Endodermal cell (in vitro differentiated cells): Measurements from ENCODE around the gene EYS. TPM values are rescaled to one million over a fixed set of nuclear protein-coding genes. Genes with fewer than 3 reads are reported as not detected.

ENCODE experiments used
- DNase-seq: peaks from one replicate; pipeline ENCODE4 v3.0.0-alpha.2; 2017
- H3K27ac ChIP-seq: 2 replicates; pipeline ENCODE4 v1.5.1; 2013; ENCODE audit warnings: mild to moderate bottlenecking, low read depth, low read length, moderate library complexity
- H3K27me3 ChIP-seq: 2 replicates; pipeline ENCODE4 v1.6.1; 2013; ENCODE audit warnings: mild to moderate bottlenecking, low read length, moderate library complexity; ENCODE audit not compliant: insufficient read depth, control insufficient read depth, poor library complexity, severe bottlenecking
- H3K36me3 ChIP-seq: 2 replicates; pipeline ENCODE4 v1.7.0; 2013; ENCODE audit warnings: mild to moderate bottlenecking, low read length, moderate library complexity; ENCODE audit not compliant: control insufficient read depth, insufficient read depth
- H3K4me1 ChIP-seq: one replicate; pipeline ENCODE4 v1.7.0; 2013; ENCODE audit warnings: low read length; ENCODE audit not compliant: control insufficient read depth, insufficient read depth
- H3K4me3 ChIP-seq: 2 replicates; pipeline ENCODE4 v1.5.1; 2013; ENCODE audit warnings: mild to moderate bottlenecking, low read length, moderate library complexity
- H3K9ac ChIP-seq: 2 replicates; pipeline ENCODE4 v1.6.1; 2013; ENCODE audit warnings: mild to moderate bottlenecking, low read length, moderate library complexity; ENCODE audit not compliant: poor library complexity, severe bottlenecking; ENCODE audit errors: extremely low read depth
- H3K9me3 ChIP-seq: 2 replicates; pipeline ENCODE4 v1.6.1; 2013; ENCODE audit warnings: mild to moderate bottlenecking, low read length, moderate library complexity; ENCODE audit not compliant: control insufficient read depth
- H3K27ac Mint-ChIP-seq: 2 replicates; pipeline ENCODE4 v1.8.0; 2020; ENCODE audit warnings: mixed read lengths
- H3K27me3 Mint-ChIP-seq: 2 replicates; pipeline ENCODE4 v1.8.0; 2021; ENCODE audit warnings: mild to moderate bottlenecking, mixed read lengths; ENCODE audit not compliant: insufficient read depth
- H3K36me3 Mint-ChIP-seq: 2 replicates; pipeline ENCODE4 v1.8.0; 2020; ENCODE audit warnings: low read depth, mixed read lengths
- H3K4me1 Mint-ChIP-seq: 2 replicates; pipeline ENCODE4 v1.8.0; 2020; ENCODE audit warnings: mixed read lengths
- H3K4me3 Mint-ChIP-seq: 2 replicates; pipeline ENCODE4 v1.8.0; 2020; ENCODE audit warnings: mild to moderate bottlenecking, moderate library complexity, mixed read lengths
- H3K9me3 Mint-ChIP-seq: 2 replicates; pipeline ENCODE4 v1.8.0; 2020; ENCODE audit warnings: mild to moderate bottlenecking, mixed read lengths
- WGBS, 2 experiments: methylation state at CpG; one replicate each; pipeline versions ENCODE4 v1.1.5 to v1.1.7; 2013; ENCODE audit warnings: missing lambda C conversion rate in 2 of 2, mixed read lengths in 1 of 2; ENCODE audit not compliant: insufficient coverage in 1 of 2, insufficient read length in 1 of 2; 5-methylcytosine and 5-hydroxymethylcytosine counted together
- total RNA-seq, 2 donors: library from RNA; stranded (reverse); fragmentation: NEBNext Ultra II Directional in 1 of 2; extraction: Animal tissue kit (Norgen Biotek cat#: 25700) in 1 of 2; gene quantifications; 2 replicates in 1 of 2; 3 replicates in 1 of 2; pipeline ENCODE4 v1.2.1, GENCODE V29; 2021
- TF ChIP-seq, protein P1 (sequence below): fragments of 200-600 bp; sonication (generic); conservative IDR thresholded peaks from 2 replicates; pipeline ENCODE4 v1.5.0; 2021; ENCODE audit warnings: antibody characterized with exemption, mild to moderate bottlenecking

EYS gene
- total RNA-seq, 2 donors from 2014 or later, result 0.31 to 0.70 TPM

DNA sequence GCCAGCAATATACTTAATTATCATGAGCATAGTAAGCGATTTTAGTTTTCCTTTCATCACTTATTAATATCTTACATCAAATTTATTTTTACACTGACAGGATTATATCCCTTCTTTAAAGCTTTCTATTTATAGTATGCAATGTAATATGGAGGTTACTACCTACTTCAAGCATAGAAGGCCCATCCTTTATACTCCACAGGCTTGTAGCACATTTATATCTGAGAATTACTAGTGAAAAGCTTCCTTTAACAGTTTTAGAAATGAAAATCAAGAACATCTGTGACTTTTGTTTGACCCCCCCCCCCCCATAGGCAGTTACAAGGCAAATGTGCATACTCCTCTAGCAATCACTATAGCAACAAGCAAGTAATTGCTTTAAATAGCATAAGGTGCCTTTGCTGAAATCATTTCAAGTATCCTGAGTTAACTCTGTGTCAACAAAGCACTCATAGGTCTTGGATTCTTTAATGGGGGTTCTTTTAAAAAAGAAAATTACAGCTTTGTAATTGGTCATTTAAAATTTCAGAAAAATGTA lies 1153.7 kb downstream of the EYS start:
- no peak overlapping the region for H3K27ac Mint-ChIP-seq
- H3K9me3 ChIP-seq, result no peaks in the 10 kb centered on the region
- no peak overlapping the region for H3K4me3 ChIP-seq
- no peaks in the 10 kb centered on the region for H3K36me3 ChIP-seq
- no peak for DNase-seq
- no peaks in the 10 kb centered on the region for H3K27me3 Mint-ChIP-seq
- no peak overlapping the region for H3K4me3 Mint-ChIP-seq
- H3K27me3 ChIP-seq, result no peaks in the 10 kb centered on the region
- peaks cover 14% of the 10 kb centered on the region for H3K9me3 Mint-ChIP-seq
- WGBS, 2 experiments, result 67 to 100% methylated on average over 1 of the region's 1 CpG
- no peaks in the 10 kb centered on the region for H3K4me1 ChIP-seq
- no peak overlapping the region for H3K27ac ChIP-seq
- TF ChIP-seq, protein P1, sequence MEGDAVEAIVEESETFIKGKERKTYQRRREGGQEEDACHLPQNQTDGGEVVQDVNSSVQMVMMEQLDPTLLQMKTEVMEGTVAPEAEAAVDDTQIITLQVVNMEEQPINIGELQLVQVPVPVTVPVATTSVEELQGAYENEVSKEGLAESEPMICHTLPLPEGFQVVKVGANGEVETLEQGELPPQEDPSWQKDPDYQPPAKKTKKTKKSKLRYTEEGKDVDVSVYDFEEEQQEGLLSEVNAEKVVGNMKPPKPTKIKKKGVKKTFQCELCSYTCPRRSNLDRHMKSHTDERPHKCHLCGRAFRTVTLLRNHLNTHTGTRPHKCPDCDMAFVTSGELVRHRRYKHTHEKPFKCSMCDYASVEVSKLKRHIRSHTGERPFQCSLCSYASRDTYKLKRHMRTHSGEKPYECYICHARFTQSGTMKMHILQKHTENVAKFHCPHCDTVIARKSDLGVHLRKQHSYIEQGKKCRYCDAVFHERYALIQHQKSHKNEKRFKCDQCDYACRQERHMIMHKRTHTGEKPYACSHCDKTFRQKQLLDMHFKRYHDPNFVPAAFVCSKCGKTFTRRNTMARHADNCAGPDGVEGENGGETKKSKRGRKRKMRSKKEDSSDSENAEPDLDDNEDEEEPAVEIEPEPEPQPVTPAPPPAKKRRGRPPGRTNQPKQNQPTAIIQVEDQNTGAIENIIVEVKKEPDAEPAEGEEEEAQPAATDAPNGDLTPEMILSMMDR, result no peak
- H3K4me1 Mint-ChIP-seq, result no peaks in the 10 kb centered on the region
- no peak overlapping the region for H3K9ac ChIP-seq
- no peaks in the 10 kb centered on the region for H3K36me3 Mint-ChIP-seq

DNA sequence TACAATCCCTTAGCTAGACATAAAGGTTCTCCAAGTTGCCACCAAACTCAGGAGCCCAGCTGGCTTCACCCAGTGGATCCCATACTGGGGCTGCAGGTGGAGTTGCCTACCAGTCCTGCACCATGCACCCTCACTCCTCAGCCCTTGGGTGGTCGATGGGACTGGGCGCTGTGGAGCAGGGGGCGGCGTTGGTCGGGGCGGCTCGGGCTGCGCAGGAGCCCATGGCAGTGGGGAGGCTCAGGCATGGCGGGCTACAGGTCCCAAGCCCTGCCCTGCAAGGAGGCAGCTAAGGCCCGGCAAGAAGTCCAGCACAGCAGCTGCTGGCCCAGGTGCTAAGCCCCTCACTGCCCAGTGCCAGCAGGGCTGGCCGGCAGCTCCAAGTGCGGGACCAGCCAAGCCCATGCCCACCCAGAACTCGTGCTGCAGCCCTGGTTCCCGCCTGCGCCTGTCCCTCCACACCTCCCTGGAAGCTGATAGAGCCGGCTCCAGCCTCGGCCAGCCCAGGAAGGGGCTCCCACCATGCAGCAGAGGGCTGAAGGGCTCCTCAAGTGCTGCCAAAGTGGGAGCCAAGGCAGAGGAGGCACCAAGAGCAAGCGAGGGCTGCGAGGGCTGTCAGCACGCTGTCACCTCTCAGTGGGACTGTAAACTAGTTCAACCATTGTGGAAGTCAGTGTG lies 1159.3 kb downstream of the EYS start:
- H3K4me1 Mint-ChIP-seq, result no peaks in the 10 kb centered on the region
- Histone ChIP-seq H3K9ac (no peak overlapping the region), H3K27ac (no peak overlapping the region), H3K4me1 (no peaks in the 10 kb centered on the region), H3K27me3 (no peaks in the 10 kb centered on the region), H3K36me3 (no peaks in the 10 kb centered on the region), H3K4me3 (no peak overlapping the region), H3K9me3 (no peaks in the 10 kb centered on the region)
- 93% methylated on average over 3 to 20 of the region's 20 CpGs for WGBS, 2 experiments
- H3K36me3 Mint-ChIP-seq, result no peaks in the 10 kb centered on the region
- H3K27me3 Mint-ChIP-seq, result no peaks in the 10 kb centered on the region
- H3K9me3 Mint-ChIP-seq, result peaks cover 20% of the 10 kb centered on the region
- H3K27ac Mint-ChIP-seq, result no peak overlapping the region
- no peak overlapping the region for H3K4me3 Mint-ChIP-seq
- DNase-seq, result no peak
- TF ChIP-seq, protein P1, result no peak

DNA sequence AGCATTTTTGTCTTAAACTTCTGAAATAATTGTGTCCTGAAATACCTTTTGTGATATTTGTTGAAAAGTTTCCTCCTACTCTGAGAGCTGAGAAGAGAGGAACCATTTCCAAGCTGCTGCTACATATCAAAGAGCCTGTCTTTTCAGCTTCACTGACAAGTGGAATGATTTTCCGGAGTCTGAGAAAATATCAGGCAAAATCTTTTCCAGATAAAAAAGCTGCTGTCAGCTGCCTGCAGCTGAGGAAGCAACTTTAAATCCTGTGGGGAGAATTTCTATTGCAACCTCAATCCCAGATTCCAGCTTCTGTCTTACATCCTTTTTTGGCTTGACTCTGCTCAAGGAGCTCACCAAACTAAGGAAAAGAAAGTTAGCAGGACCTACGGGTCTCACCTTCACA lies 1167.1 kb downstream of the EYS start:
- Mint-ChIP-seq H3K27ac (no peak overlapping the region), H3K27me3 (no peaks in the 10 kb centered on the region)

More for the DNA sequence above, 1167.1 kb downstream of the EYS start:
- Mint-ChIP-seq H3K9me3 (no peaks in the 10 kb centered on the region), H3K36me3 (no peaks in the 10 kb centered on the region), H3K4me1 (no peaks in the 10 kb centered on the region), H3K4me3 (no peak overlapping the region)
- no peak overlapping the region for H3K4me3 ChIP-seq
- no peaks in the 10 kb centered on the region for H3K27me3 ChIP-seq
- H3K9ac ChIP-seq, result no peak overlapping the region
- 97 to 100% methylated on average over 1 to 2 of the region's 2 CpGs for WGBS, 2 experiments
- H3K27ac ChIP-seq, result no peak overlapping the region
- TF ChIP-seq, protein P1, result no peak
- DNase-seq, result no peak
- no peaks in the 10 kb centered on the region for H3K4me1 ChIP-seq
- H3K9me3 ChIP-seq, result no peaks in the 10 kb centered on the region
- no peaks in the 10 kb centered on the region for H3K36me3 ChIP-seq
